SK-N-SH (cell line): Measurements from ENCODE around the gene DHX9. TPM values are rescaled to one million over a fixed set of nuclear protein-coding genes. Genes with fewer than 3 reads are reported as not detected.
A peak's percentile ranks its signal among the peaks of the same experiment; 100 is the strongest.

Experiments
- CTCF ChIA-PET: fragments of 300-600, 350-600 bp; formaldehyde crosslinking; extraction: SDS; loops from one replicate; lab custom pipeline; 2021; lab: Yijun Ruan, JAX
- POLR2A ChIA-PET: fragments of 350-600 bp; sonication (Branson Sonifier 250); formaldehyde crosslinking; extraction: SDS; loops from one replicate; lab custom pipeline; 2020; ENCODE audit warnings: antibody characterized with exemption, inconsistent platforms; lab: Yijun Ruan, JAX
- DNase-seq: peaks from one replicate; pipeline ENCODE4 v3.0.0; 2012
- H2AFZ ChIP-seq: fragments of 200-600 bp; sonication (generic); 2 replicates; pipeline ENCODE4 v1.8.1; 2016; ENCODE audit warnings: antibody characterized with exemption, mild to moderate bottlenecking, low read depth
- H3F3A ChIP-seq: fragments of 200-600 bp; sonication (generic); replicated peaks from 2 replicates; pipeline ENCODE3; 2016; ENCODE audit warnings: antibody characterized with exemption, mild to moderate bottlenecking; ENCODE audit not compliant: insufficient read depth
- H3K27ac ChIP-seq, 2 experiments: fragments of 200-500 bp in 1 of 2; fragments of 200-600 bp in 1 of 2; sonication (Bioruptor generic) in 1 of 2; sonication (generic), shearing (Covaris generic) in 1 of 2; 2 replicates each; pipeline versions ENCODE4 v1.5.1 to v1.6.1; 2014 to 2016; ENCODE audit warnings: low read depth in 2 of 2, inconsistent platforms in 1 of 2, low read length in 1 of 2, mild to moderate bottlenecking in 1 of 2, mixed read lengths in 1 of 2
- H3K27me3 ChIP-seq: fragments of 200-600 bp; sonication (generic), shearing (Covaris generic); 2 replicates; pipeline ENCODE4 v1.6.1; 2016; ENCODE audit warnings: mixed run types; ENCODE audit not compliant: insufficient read depth
- H3K36me3 ChIP-seq, 2 experiments: fragments of 200-500 bp in 1 of 2; fragments of 200-600 bp in 1 of 2; sonication (Bioruptor generic) in 1 of 2; sonication (generic) in 1 of 2; replicated peaks in 1 of 2; 2 replicates each; pipeline versions ENCODE3 to v1.5.1; 2014 to 2016; ENCODE audit warnings: low read length in 1 of 2, mild to moderate bottlenecking in 1 of 2; ENCODE audit not compliant: insufficient read depth in 2 of 2, control insufficient read depth in 1 of 2
- H3K4me1 ChIP-seq, 2 experiments: fragments of 200-500 bp in 1 of 2; fragments of 200-600 bp in 1 of 2; sonication (Bioruptor generic) in 1 of 2; sonication (generic), shearing (Covaris generic) in 1 of 2; 2 replicates each; pipeline versions ENCODE4 v1.5.1 to v1.6.1; 2014 to 2016; ENCODE audit warnings: low read depth in 1 of 2, low read length in 1 of 2, mixed run types in 1 of 2; ENCODE audit not compliant: insufficient read depth in 2 of 2, control insufficient read depth in 1 of 2
- H3K4me2 ChIP-seq: fragments of 200-600 bp; sonication (generic), shearing (Covaris generic); 2 replicates; pipeline ENCODE4 v1.6.1; 2017; ENCODE audit warnings: mixed run types
- H3K4me3 ChIP-seq, 2 experiments: fragments of 200-500 bp in 1 of 2; fragments of 200-600 bp in 1 of 2; sonication (Bioruptor generic) in 1 of 2; sonication (generic), shearing (Covaris generic) in 1 of 2; 2 replicates each; pipeline versions ENCODE4 v1.5.1 to v1.8.1; 2014 to 2016; ENCODE audit warnings: low read depth in 2 of 2, inconsistent platforms in 1 of 2, low read length in 1 of 2, mild to moderate bottlenecking in 1 of 2, mixed read lengths in 1 of 2, moderate library complexity in 1 of 2
- H3K79me2 ChIP-seq: fragments of 200-600 bp; sonication (generic); 2 replicates; pipeline ENCODE4 v1.8.1; 2017; ENCODE audit warnings: mild to moderate bottlenecking; ENCODE audit not compliant: insufficient read depth
- H3K9ac ChIP-seq: fragments of 200-600 bp; sonication (generic); 2 replicates; pipeline ENCODE4 v1.6.1; 2017; ENCODE audit warnings: mixed run types
- H3K9me2 ChIP-seq: fragments of 200-600 bp; sonication (generic); 2 replicates; pipeline ENCODE4 v1.6.1; 2017; ENCODE audit warnings: mixed run types
- H3K9me3 ChIP-seq: fragments of 200-600 bp; sonication (generic); 2 replicates; pipeline ENCODE4 v1.6.1; 2017; ENCODE audit warnings: mixed run types, mild to moderate bottlenecking, moderate library complexity
- H4K20me1 ChIP-seq: fragments of 200-600 bp; sonication (generic); 2 replicates; pipeline ENCODE4 v1.6.1; 2017; ENCODE audit warnings: mild to moderate bottlenecking, mixed run types; ENCODE audit not compliant: insufficient read depth
- ELF1 ChIP-seq: IDR thresholded peaks from 2 replicates; pipeline ENCODE4 v1.4.0; 2012
- EP300 ChIP-seq, 2 experiments: IDR thresholded peaks; 2 replicates each; pipeline versions ENCODE4 v1.4.0 to v1.6.1; 2012; ENCODE audit warnings: borderline replicate concordance in 1 of 2, low read depth in 1 of 2, low read length in 1 of 2
- GABPA ChIP-seq: IDR thresholded peaks from 2 replicates; pipeline ENCODE4 v1.4.0; 2012; ENCODE audit warnings: low read depth, mild to moderate bottlenecking
- MAX ChIP-seq: IDR thresholded peaks from 2 replicates; pipeline ENCODE4 v1.4.0; 2012; ENCODE audit warnings: low read depth
- MXI1 ChIP-seq: IDR thresholded peaks from 2 replicates; pipeline ENCODE4 v1.6.1; 2012; ENCODE audit warnings: mild to moderate bottlenecking, low read depth, low read length, improper control_type of control experiment
- POLR2AphosphoS5 ChIP-seq: IDR thresholded peaks from 2 replicates; pipeline ENCODE4 v1.6.1; 2012; ENCODE audit warnings: low read depth, low read length
- RAD21 ChIP-seq: IDR thresholded peaks from 2 replicates; pipeline ENCODE4 v1.6.1; 2012; ENCODE audit warnings: mild to moderate bottlenecking, low read length
- RCOR1 ChIP-seq: fragments of 150-350 bp; IDR thresholded peaks from 2 replicates; pipeline ENCODE4 v1.6.1; 2017; ENCODE audit warnings: antibody characterized with exemption, low read length
- REST ChIP-seq: IDR thresholded peaks from 2 replicates; pipeline ENCODE4 v1.6.1; 2012; ENCODE audit warnings: mild to moderate bottlenecking, low read depth, low read length, moderate library complexity
- SMC3 ChIP-seq: IDR thresholded peaks from 2 replicates; pipeline ENCODE4 v1.6.1; 2012; ENCODE audit warnings: low read depth, low read length, improper control_type of control experiment
- ZBTB33 ChIP-seq: IDR thresholded peaks from 2 replicates; pipeline ENCODE4 v1.4.0; 2012; ENCODE audit warnings: low read depth, borderline replicate concordance
- WGBS: methylation state at CpG from one replicate; pipeline ENCODE4 v1.1.6; 2017; ENCODE audit warnings: low lambda C conversion rate; 5-methylcytosine and 5-hydroxymethylcytosine counted together
- polyA plus RNA-seq, 3 experiments: library from polyadenylated mRNA; depleted of rRNA; stranded (reverse); fragments of >200 nt; gene quantifications; 2 replicates each; pipeline ENCODE4 v1.2.3, GENCODE V29; 2012

The DHX9 gene
- polyA plus RNA-seq, 1 of the 3 experiments (the other 2 are of a cell fraction), result 145 TPM

GRCh38 chr1:182841368-182841988 is 2.3 kb downstream of the DHX9 start:
- H2AFZ ChIP-seq, result no peak overlapping the region
- CTCF ChIA-PET, result interaction anchor here (0.6 kb wide), 1 partner anchor 29 kb away, joined by 4 read pairs; no protein-coding TSS in a partner anchor
- peak overlapping the region; percentile 86 for H3K4me2 ChIP-seq
- H3K9ac ChIP-seq, result peak overlapping the region; percentile 94; the same call in 1 of the 2 replicates
- no peak for TF ChIP-seq RAD21
- TF ChIP-seq ELF1, result no peak
- TF ChIP-seq POLR2AphosphoS5, result no peak
- no peak for TF ChIP-seq MAX
- no peak for TF ChIP-seq MXI1
- TF ChIP-seq RCOR1, result no peak
- no peak for TF ChIP-seq EP300 (IDR thresholded peaks at IDR 0.05; ENCODE audit: borderline replicate concordance in 1 of 2, low read depth in 1 of 2, low read length in 1 of 2)
- no peak for TF ChIP-seq REST
- no peak for TF ChIP-seq GABPA
- TF ChIP-seq ZBTB33, result no peak
- no peak for TF ChIP-seq SMC3
- peak; percentile 27 for DNase-seq
- H3K27ac ChIP-seq, result peak overlapping the region in 1 of 2 experiments; percentile 95; a peak in 2 of 4 replicates
- H3K36me3 ChIP-seq, result peaks cover 32 to 51% of the 10 kb centered on the region in 2 experiments
- H3F3A ChIP-seq, result peaks cover 25% of the 10 kb centered on the region
- 13% methylated on average over 10 of the region's 10 CpGs for WGBS
- no peaks in the 10 kb centered on the region for H3K27me3 ChIP-seq
- POLR2A ChIA-PET, result no interaction called here
- peaks cover 15 to 19% of the 10 kb centered on the region in 2 experiments; a peak in 3 of 4 replicates for H3K4me1 ChIP-seq
- peaks cover 73% of the 10 kb centered on the region for H3K79me2 ChIP-seq
- H3K9me3 ChIP-seq, result no peaks in the 10 kb centered on the region
- H3K4me3 ChIP-seq, result peak overlapping the region; percentile 76 to 98
- H3K9me2 ChIP-seq, result no peaks in the 10 kb centered on the region
- H4K20me1 ChIP-seq, result peaks cover 70% of the 10 kb centered on the region
